GM13977 (cell line): Measurements from ENCODE around the gene CCDC88C.

Experiments
- DNase-seq: peaks from one replicate; pipeline ENCODE4 v3.0.0; 2012; ENCODE audit warnings: low spot score
- CTCF ChIP-seq: IDR thresholded peaks from 2 replicates; pipeline ENCODE4 v1.5.1; 2012; ENCODE audit warnings: mild to moderate bottlenecking, control low read depth; ENCODE audit not compliant: insufficient read depth; ENCODE audit errors: extremely low read depth, missing control alignments
- in situ Hi-C: fragments of 300-500 bp; cut with MboI; formaldehyde crosslinking; loops from one replicate; pipeline ENCODE4 v1.12.0; 2022; ENCODE audit warnings: low sequenced_read_pairs, low pct_unique_long_range_greater_than_20kb, mixed read lengths, inconsistent platforms; ENCODE audit not compliant: unreplicated experiment

Gene CCDC88C

GRCh38 chr14:91406451-91406850, 11.2 kb downstream of the CCDC88C start:
- no peak for TF ChIP-seq CTCF
- in situ Hi-C loops: no loop called here

DNA sequence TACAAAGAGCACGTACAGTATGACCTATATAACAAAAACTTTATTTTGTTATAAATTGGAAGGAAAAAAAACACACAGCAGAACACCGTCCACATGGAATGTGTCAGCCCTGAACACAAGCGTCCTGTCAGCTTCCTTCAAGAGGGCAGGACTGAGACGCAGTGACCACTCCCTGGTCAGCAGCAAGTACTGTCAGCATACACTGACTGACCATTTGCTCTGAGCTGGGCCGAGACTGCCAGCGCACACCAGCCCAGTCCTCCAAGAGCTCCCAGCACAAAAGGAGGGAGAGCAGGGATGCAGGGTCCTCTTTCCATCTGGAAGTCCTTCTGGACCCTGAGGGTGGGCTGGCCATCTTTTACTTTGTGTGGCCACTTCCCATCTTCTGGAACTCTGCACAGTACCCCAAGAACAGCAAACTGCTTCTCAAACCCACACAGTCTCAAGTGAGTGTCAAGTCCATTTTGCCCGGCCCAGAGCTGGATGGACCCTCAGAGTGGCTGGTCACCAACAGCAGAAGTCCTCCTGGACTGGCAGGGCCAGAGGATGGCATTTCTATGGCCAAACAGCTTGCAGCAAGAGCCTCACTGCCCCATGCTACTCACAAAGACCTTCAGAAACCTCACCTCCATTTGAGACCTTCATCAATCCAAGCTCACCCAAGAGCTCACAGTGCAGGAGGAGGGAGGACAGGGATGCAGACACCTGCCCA, 11.7 kb downstream of the CCDC88C start:
- in situ Hi-C loops: no loop called here

More at GRCh38 chr14:91406451-91406850, 11.2 kb downstream of the CCDC88C start:
- no peak for DNase-seq

GRCh38 chr14:91405241-91405721, 12.3 kb downstream of the CCDC88C start:
- in situ Hi-C loops: no loop called here
- TF ChIP-seq CTCF: peak; percentile 24
- DNase-seq: no peak

More for the DNA sequence above, 11.7 kb downstream of the CCDC88C start:
- no peak for DNase-seq
- TF ChIP-seq CTCF: no peak

DNA sequence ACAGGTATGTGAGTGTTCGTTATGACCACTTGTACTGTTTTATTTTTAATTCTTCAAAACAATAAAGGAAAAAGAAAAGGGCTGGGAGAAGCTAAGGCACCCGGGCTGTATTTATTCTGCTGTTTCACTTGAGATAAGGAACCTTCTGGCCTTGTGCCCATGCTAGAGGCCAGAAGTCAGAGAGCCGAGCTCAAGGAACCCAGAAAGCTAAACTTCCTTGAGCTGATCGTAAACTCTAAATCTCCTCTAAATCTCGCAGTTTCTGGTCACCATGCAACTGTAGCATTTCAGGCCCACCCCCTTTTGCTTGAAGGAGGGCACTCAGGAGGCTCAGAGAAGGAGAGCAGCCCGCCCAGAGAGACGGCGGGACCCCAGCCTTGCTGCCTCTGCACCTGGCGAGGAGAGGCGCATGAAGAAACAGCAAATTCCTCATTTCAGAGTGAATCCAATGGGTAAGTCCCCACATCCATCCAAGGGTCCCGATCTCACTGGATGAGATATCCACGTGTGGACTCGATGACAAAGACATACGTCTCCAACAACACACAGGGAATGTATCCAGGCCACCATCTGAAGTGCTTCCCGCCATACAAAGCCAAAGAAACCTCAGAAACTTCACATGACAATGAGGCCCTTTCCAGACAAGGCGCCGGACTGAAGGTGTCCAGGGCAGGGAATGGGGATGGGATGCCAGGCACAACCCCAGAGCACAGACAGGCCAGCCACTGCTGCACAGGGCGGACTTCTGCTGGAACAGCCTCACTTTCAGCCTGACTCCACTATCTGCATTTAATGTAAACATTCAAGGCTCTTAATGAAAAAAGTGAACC, 14.6 kb downstream of the CCDC88C start:
- in situ Hi-C loops: no loop called here
- no peak for DNase-seq
- TF ChIP-seq CTCF: no peak

GRCh38 chr14:91402348-91402747, 15.3 kb downstream of the CCDC88C start:
- TF ChIP-seq CTCF: no peak
- no peak for DNase-seq
- in situ Hi-C loops: no loop called here

DNA sequence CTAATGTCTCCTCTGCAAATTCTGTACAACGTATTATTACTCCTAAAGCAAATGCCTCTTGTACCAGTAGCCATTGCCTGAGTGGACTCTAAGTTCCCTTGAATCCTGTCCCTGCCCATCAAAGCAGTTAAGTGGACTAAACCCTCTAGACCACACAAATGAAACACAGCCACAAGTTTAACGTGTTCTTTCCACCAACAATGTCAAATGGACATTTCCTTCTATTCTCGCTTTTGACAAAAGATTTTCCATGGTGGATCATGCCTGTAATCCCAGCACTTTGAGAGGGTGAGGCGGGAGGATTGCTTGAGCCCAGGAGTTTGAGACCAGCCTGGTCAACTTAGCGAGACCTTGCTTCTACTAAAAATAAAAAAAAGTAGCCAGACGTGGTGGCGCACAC, 15.9 kb downstream of the CCDC88C start:
- in situ Hi-C loops: no loop called here
- no peak for TF ChIP-seq CTCF
- DNase-seq: no peak
